HUES6 (cell line): ENCODE data around the gene STX19.
"Not testable (repeated sequence)": the region's sequence is repeated elsewhere in the genome, so short reads cannot be mapped to it uniquely, and the experiment has no call there.

Experiments used
- H3K27ac ChIP-seq: 2 replicates; pipeline ENCODE4 v1.7.0; 2013; ENCODE audit warnings: low read depth, mild to moderate bottlenecking, low read length, inconsistent platforms
- H3K27me3 ChIP-seq: 2 replicates; pipeline ENCODE4 v1.6.1; 2013; ENCODE audit warnings: low read length; ENCODE audit not compliant: control insufficient read depth, insufficient read depth
- H3K36me3 ChIP-seq: 2 replicates; pipeline ENCODE4 v1.6.1; 2013; ENCODE audit warnings: low read length; ENCODE audit not compliant: control insufficient read depth, insufficient read depth
- H3K4me1 ChIP-seq: 2 replicates; pipeline ENCODE4 v1.6.1; 2013; ENCODE audit warnings: low read length; ENCODE audit not compliant: control insufficient read depth, insufficient read depth
- H3K4me3 ChIP-seq: 2 replicates; pipeline ENCODE4 v1.5.1; 2013; ENCODE audit warnings: low read depth, low read length
- H3K9ac ChIP-seq: one replicate; pipeline ENCODE4 v1.6.1; 2013; ENCODE audit warnings: mild to moderate bottlenecking, low read length
- H3K9me3 ChIP-seq: 2 replicates; pipeline ENCODE4 v1.6.1; 2013; ENCODE audit warnings: low read depth, low read length; ENCODE audit not compliant: control insufficient read depth, insufficient read depth

The STX19 gene

DNA sequence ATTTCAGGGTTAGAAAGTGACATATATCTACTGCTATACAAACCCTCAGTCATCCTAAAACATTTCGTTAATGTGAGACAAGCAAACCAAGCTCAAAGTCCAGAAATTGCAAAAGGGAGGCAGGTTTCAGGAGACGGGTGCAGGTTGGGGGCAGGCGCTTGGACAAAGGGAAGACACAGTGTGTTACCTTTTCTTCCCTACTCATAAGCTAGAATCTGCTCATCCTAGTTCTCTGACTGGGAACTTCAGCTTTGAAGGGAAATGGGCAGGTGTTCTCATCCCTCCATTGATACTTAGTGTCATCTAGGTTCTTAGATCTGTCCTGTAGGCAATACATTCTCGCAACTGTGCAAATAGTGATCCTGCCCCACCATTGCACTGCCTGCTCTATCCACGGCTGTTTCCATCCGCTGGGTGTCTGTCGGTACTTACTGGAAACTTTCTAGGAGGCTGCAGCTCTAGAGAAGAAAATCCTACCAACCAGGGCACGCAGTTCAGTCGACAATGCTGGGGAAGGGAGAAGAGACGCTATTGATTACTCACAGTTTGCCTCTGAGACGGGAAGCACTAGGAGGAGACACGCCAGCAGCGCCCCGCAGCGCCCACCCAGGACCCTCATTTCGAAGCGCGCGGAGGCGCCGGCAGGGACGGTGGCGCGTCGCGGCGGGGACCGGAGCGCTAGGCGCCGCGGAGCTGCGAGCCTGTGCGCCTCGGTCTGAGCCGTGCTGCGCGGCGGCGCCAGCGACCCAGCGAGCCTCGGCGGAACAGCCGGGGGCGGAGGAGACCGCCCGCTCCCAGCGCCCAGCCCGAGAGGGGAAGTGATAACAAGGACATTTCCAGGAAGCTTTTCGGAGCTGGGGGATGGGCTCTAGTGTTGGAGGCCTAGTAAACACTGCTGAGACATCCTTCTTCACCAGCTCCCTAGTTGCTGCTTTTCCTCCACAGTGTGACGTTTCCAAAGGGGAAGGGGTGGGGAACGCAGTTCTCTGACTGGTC lies 55.0 kb downstream of the STX19 start, which contains the start of gene PROS1:
PROS1 (minus strand) TSS at position 766 of the 996 bp plus-strand sequence; CDS start at position 619, 147 bp downstream.
- no peak within 1 kb of the TSS for H3K27ac ChIP-seq
- no peaks in the 10 kb centered on the region for H3K36me3 ChIP-seq
- H3K9ac ChIP-seq: peak within 1 kb of the TSS; percentile 69
- H3K4me3 ChIP-seq: peak within 1 kb of the TSS; percentile 68
- H3K27me3 ChIP-seq: peaks cover 13% of the 10 kb centered on the region; the same call in 1 of the 2 replicates
- peaks cover 4% of the 10 kb centered on the region; the same call in 1 of the 2 replicates for H3K4me1 ChIP-seq
- H3K9me3 ChIP-seq: no peaks in the 10 kb centered on the region

DNA sequence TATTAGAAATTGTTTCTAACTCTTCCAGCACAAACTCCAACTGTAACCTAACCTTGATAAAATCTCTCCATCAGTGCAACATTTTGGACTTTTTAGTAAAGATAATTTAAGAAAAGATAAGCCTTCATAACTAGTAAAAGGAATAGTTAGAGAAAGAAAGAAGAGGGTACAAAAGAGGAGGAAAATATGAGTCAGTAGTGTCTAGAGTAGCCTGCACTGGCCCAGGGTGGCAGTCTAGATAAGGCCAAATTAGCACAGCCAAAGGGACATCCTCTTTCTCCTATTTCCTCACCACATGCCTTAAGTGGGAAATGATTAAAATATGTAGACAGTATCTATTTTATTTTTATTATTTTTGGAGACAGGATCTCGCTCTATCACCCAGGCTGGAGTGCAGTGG lies 58.4 kb downstream of the STX19 start:
- H3K9ac ChIP-seq: no peak overlapping the region
- H3K4me3 ChIP-seq: no peak overlapping the region
- H3K4me1 ChIP-seq: peaks cover 4% of the 10 kb centered on the region; the same call in 1 of the 2 replicates
- H3K36me3 ChIP-seq: no peaks in the 10 kb centered on the region
- H3K9me3 ChIP-seq: peaks cover 8% of the 10 kb centered on the region; the same call in 1 of the 2 replicates
- H3K27me3 ChIP-seq: peaks cover 13% of the 10 kb centered on the region; the same call in 1 of the 2 replicates
- no peak overlapping the region for H3K27ac ChIP-seq

DNA sequence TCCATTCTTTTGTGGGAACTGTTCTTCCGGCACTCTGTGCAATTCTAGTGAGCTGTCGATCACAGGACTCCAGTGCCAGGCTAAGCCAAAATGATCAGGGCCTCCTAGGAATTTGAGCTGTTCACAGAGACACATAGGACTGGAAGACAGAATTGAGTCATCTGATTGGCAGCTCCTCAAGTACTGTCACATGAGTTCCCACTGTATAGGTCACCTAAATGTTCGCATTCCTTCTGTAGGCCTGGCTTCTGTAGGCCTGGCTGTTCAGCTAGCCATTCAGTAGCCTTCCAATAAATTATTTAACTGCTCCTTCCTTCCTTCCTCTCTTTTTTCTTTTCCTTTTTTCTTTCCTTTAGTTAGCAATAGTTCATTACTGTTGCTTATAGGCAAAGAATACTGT lies 59.0 kb downstream of the STX19 start:
- Histone ChIP-seq H3K4me1 (peaks cover 4% of the 10 kb centered on the region; the same call in 1 of the 2 replicates), H3K27ac (no peak overlapping the region), H3K4me3 (no peak overlapping the region), H3K36me3 (no peaks in the 10 kb centered on the region), H3K9me3 (peaks cover 8% of the 10 kb centered on the region; the same call in 1 of the 2 replicates), H3K9ac (no peak overlapping the region), H3K27me3 (peaks cover 13% of the 10 kb centered on the region; the same call in 1 of the 2 replicates)

DNA sequence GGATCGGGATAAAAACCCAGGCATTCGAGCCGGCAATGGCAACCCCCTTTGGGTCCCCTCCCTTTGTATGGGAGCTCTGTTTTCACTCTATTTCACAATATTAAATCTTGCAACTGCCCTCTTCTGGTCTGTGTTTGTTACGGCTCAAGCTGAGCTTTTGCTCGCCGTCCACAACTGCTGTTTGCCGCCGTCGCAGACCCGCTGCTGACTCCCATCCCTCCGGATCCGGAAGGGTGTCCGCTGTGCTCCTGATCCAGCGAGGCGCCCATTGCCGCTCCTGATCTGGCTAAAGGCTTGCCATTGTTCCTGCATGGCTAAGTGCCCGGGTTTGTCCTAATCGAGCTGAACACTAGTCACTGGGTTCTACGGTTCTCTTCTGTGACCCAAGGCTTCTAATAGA lies 63.3 kb downstream of the STX19 start:
- not testable (repeated sequence) for H3K9ac ChIP-seq, H3K27me3 ChIP-seq, H3K27ac ChIP-seq, H3K4me3 ChIP-seq, H3K36me3 ChIP-seq, H3K4me1 ChIP-seq
- H3K9me3 ChIP-seq: peaks cover 21% of the 10 kb centered on the region; the same call in 1 of the 2 replicates
